Astrocyte of the cerebellum (primary cell): Measurements from ENCODE around the gene KRT6C.

Source experiments
- DNase-seq: peaks from one replicate; pipeline ENCODE4 v3.0.0-alpha.2; 2011; ENCODE audit warnings: low read depth
- H3K4me3 ChIP-seq: 2 replicates; pipeline ENCODE4 v1.5.1; 2011; ENCODE audit warnings: mild to moderate bottlenecking, low read depth, low read length, moderate library complexity
- CTCF ChIP-seq: IDR thresholded peaks from 2 replicates; pipeline ENCODE4 v1.5.1; 2012; ENCODE audit warnings: low read length, low read depth, moderate library complexity, mild to moderate bottlenecking; ENCODE audit errors: missing control alignments
- in situ Hi-C: cut with HindIII; loops from 2 replicates; pipeline ENCODE4 v1.10.0; 2017; ENCODE audit warnings: low sequenced_read_pairs

KRT6C gene

GRCh38 chr12:52473768-52474167, at the start of gene KRT6C:
KRT6C (minus strand) TSS chr12:52473805; CDS start chr12:52473737, 68 bp downstream.
- no peak within 1 kb of the TSS for H3K4me3 ChIP-seq

GRCh38 chr12:52522346-52523011, 48.9 kb upstream of the KRT6C start:
- no peak overlapping the region for H3K4me3 ChIP-seq
- no peak for DNase-seq
- in situ Hi-C loops, result no loop called here
- no peak for TF ChIP-seq CTCF

More at GRCh38 chr12:52473768-52474167, at the start of gene KRT6C:
- no peak for DNase-seq
- in situ Hi-C loops, result no loop called here
- TF ChIP-seq CTCF, result no peak

- H3K4me3 ChIP-seq, result no peak overlapping the region
- no peak for TF ChIP-seq CTCF
- in situ Hi-C loops, result no loop called here
- DNase-seq, result peak; percentile 8
These were observed 48.1 kb upstream of the KRT6C start for GRCh38 chr12:52521568-52522266.

- in situ Hi-C loops, result no loop called here
These were observed 47.6 kb upstream of the KRT6C start for GRCh38 chr12:52521175-52521567.

GRCh38 chr12:52519826-52520662, 46.4 kb upstream of the KRT6C start, which contains the start of gene KRT5:
KRT5 (minus strand) TSS chr12:52520394; CDS start chr12:52520296, 98 bp downstream.
- TF ChIP-seq CTCF, result no peak

More at GRCh38 chr12:52521175-52521567, 47.6 kb upstream of the KRT6C start:
- DNase-seq, result no peak
- no peak for TF ChIP-seq CTCF
- no peak overlapping the region for H3K4me3 ChIP-seq

GRCh38 chr12:52519387-52519703, 45.7 kb upstream of the KRT6C start:
- no peak for TF ChIP-seq CTCF
- in situ Hi-C loops, result no loop called here
- DNase-seq, result no peak
- no peak overlapping the region for H3K4me3 ChIP-seq

More at GRCh38 chr12:52519826-52520662, 46.4 kb upstream of the KRT6C start, which contains the start of gene KRT5:
- in situ Hi-C loops, result no loop called here
- DNase-seq, result no peak
- no peak within 1 kb of the TSS for H3K4me3 ChIP-seq
